GM12878 (cell line): ENCODE measurements around the gene LZTFL1. TPM values are rescaled to one million over a fixed set of nuclear protein-coding genes. Genes with fewer than 3 reads are reported as not detected.

ENCODE experiments used
- ATAC-seq: fragments of 200-7000 bp; cut with Tn5 transposase; 3 replicates; pipeline ENCODE4 v1.9.1; 2020; ENCODE audit warnings: mild to moderate bottlenecking, moderate library complexity
- BruUV-seq: library from RNA; stranded (reverse); fragments of 400-500 nt; replicated peaks from 2 replicates; lab custom pipeline; 2021; lab: Mats Ljungman, UMichigan
- CTCF ChIA-PET: fragments of 300-600 bp; sonication (Branson Sonifier 250); formaldehyde crosslinking; extraction: SDS; loops from one replicate; lab custom pipeline; 2021; ENCODE audit warnings: inconsistent platforms; lab: Yijun Ruan, JAX
- POLR2A ChIA-PET: fragments of 350-600 bp; formaldehyde crosslinking; extraction: SDS; loops from one replicate; lab custom pipeline; 2021; ENCODE audit warnings: inconsistent platforms; lab: Charles Lee
- RAD21 ChIA-PET: fragments of 300-600 bp; sonication (Branson Sonifier 250); formaldehyde crosslinking; loops from one replicate; lab custom pipeline; 2023; ENCODE audit warnings: antibody characterized with exemption; ENCODE audit not compliant: unreplicated experiment; lab: Charles Lee
- SMC1A ChIA-PET: fragments of 300-600 bp; sonication (Branson Sonifier 250); formaldehyde crosslinking; loops from one replicate; lab custom pipeline; 2023; ENCODE audit not compliant: unreplicated experiment, uncharacterized antibody; lab: Charles Lee
- DNase-seq: peaks from one replicate; pipeline ENCODE4 v3.0.0-alpha.2; 2011; ENCODE audit warnings: low read depth, low spot score
- FAIRE-seq: peaks from 3 replicates; lab custom pipeline; 2011; peaks lifted over from hg19 to GRCh38; lab: Jason Lieb, UNC
- H2AFZ ChIP-seq: 2 replicates; pipeline ENCODE4 v1.6.0; 2011; ENCODE audit warnings: low read depth, low read length, control low read depth; ENCODE audit not compliant: control insufficient read depth
- H3K27ac ChIP-seq: 2 replicates; pipeline ENCODE4 v1.5.1; 2011; ENCODE audit warnings: control low read depth; ENCODE audit not compliant: control insufficient read depth, insufficient read depth
- H3K27me3 ChIP-seq, 2 experiments: replicated peaks in 1 of 2; 2 replicates each; pipeline versions ENCODE4 v1.6.0 to v1.6.1; 2011; ENCODE audit warnings: low read length in 1 of 2; ENCODE audit not compliant: control insufficient read depth in 2 of 2, insufficient read depth in 2 of 2
- H3K36me3 ChIP-seq, 2 experiments: 2 replicates each; pipeline ENCODE4 v1.5.1; 2011; ENCODE audit warnings: low read length in 1 of 2; ENCODE audit not compliant: control insufficient read depth in 2 of 2, insufficient read depth in 2 of 2
- H3K4me1 ChIP-seq: 2 replicates; pipeline ENCODE4 v1.6.1; 2011; ENCODE audit warnings: mild to moderate bottlenecking, low read length, moderate library complexity, mixed read lengths; ENCODE audit not compliant: control insufficient read depth, insufficient read depth
- H3K4me2 ChIP-seq: 2 replicates; pipeline ENCODE4 v1.6.0; 2011; ENCODE audit warnings: control low read depth; ENCODE audit not compliant: control insufficient read depth, insufficient read depth
- H3K4me3 ChIP-seq: fragments of 200-600 bp; sonication (generic); 2 replicates; pipeline ENCODE4 v1.5.1; 2016
- H3K79me2 ChIP-seq: 2 replicates; pipeline ENCODE4 v1.6.0; 2011; ENCODE audit warnings: low read length; ENCODE audit not compliant: control insufficient read depth, insufficient read depth
- H3K9ac ChIP-seq: 2 replicates; pipeline ENCODE4 v1.8.0; 2011; ENCODE audit warnings: low read length, control low read depth, mixed read lengths; ENCODE audit not compliant: control insufficient read depth, insufficient read depth
- H3K9me3 ChIP-seq: replicated peaks from 3 replicates; pipeline ENCODE4 v1.5.1; 2011; ENCODE audit warnings: mild to moderate bottlenecking, low read length; ENCODE audit not compliant: control insufficient read depth, insufficient read depth
- H4K20me1 ChIP-seq: 2 replicates; pipeline ENCODE4 v1.6.0; 2011; ENCODE audit not compliant: control insufficient read depth, insufficient read depth
- ATF2 ChIP-seq: IDR thresholded peaks from 2 replicates; pipeline ENCODE4 v1.6.1; 2012; ENCODE audit warnings: low read length, inconsistent platforms
- BHLHE40 ChIP-seq, 2 experiments: fragments of 450-650 bp in 1 of 2; IDR thresholded peaks; 2 replicates each; pipeline ENCODE4 v1.6.1; 2011 to 2017; ENCODE audit warnings: low read depth in 2 of 2, borderline replicate concordance in 1 of 2, improper control_type of control experiment in 1 of 2, low read length in 1 of 2, mild to moderate bottlenecking in 1 of 2
- CBX3 ChIP-seq: fragments of 200-600 bp; sonication (generic); IDR thresholded peaks from 2 replicates; pipeline ENCODE4 v1.6.1; 2016; ENCODE audit warnings: low read depth, borderline replicate concordance
- CHD1 ChIP-seq: IDR thresholded peaks from 2 replicates; pipeline ENCODE4 v1.6.1; 2012; ENCODE audit warnings: low read depth, low read length, improper control_type of control experiment
- CHD4 ChIP-seq: fragments of 200-600 bp; sonication (generic); IDR thresholded peaks from 2 replicates; pipeline ENCODE4 v1.6.1; 2016; ENCODE audit warnings: mild to moderate bottlenecking
- IRF3 ChIP-seq: fragments of 450-650 bp; IDR thresholded peaks from 2 replicates; pipeline ENCODE4 v1.6.1; 2014; ENCODE audit warnings: mild to moderate bottlenecking
- RAD51 ChIP-seq: fragments of 450-650 bp; IDR thresholded peaks from 2 replicates; pipeline ENCODE4 v1.6.1; 2016; ENCODE audit warnings: moderate library complexity, mild to moderate bottlenecking, inconsistent platforms
- RCOR1 ChIP-seq: conservative IDR thresholded peaks from 2 replicates; pipeline ENCODE4 v1.6.1; 2012; ENCODE audit warnings: low read depth, low read length, improper control_type of control experiment
- REST ChIP-seq: IDR thresholded peaks from 2 replicates; pipeline ENCODE4 v1.6.1; 2012; ENCODE audit warnings: mild to moderate bottlenecking, low read depth, low read length
- RFX5 ChIP-seq: IDR thresholded peaks from 2 replicates; pipeline ENCODE4 v1.6.1; 2011; ENCODE audit warnings: low read depth, low read length, improper control_type of control experiment
- SMAD1 ChIP-seq: fragments of 450-650 bp; IDR thresholded peaks from 2 replicates; pipeline ENCODE4 v1.6.1; 2018; ENCODE audit warnings: mild to moderate bottlenecking, low read depth; ENCODE audit not compliant: partially characterized antibody
- SMARCA5 ChIP-seq: fragments of 450-650 bp; IDR thresholded peaks from 2 replicates; pipeline ENCODE4 v1.6.1; 2017; ENCODE audit warnings: mild to moderate bottlenecking
- SPI1 ChIP-seq: IDR thresholded peaks from 2 replicates; pipeline ENCODE4 v1.6.1; 2011; ENCODE audit warnings: low read depth, mild to moderate bottlenecking, low read length, moderate library complexity, borderline replicate concordance; ENCODE audit not compliant: insufficient read depth
- SREBF1 ChIP-seq: IDR thresholded peaks from 2 replicates; pipeline ENCODE4 v1.6.1; 2012; ENCODE audit warnings: mild to moderate bottlenecking, low read length
- STAT1 ChIP-seq: fragments of 450-650 bp; conservative IDR thresholded peaks from 2 replicates; pipeline ENCODE4 v1.6.1; 2014; ENCODE audit warnings: antibody characterized with exemption, mild to moderate bottlenecking
- STAT3 ChIP-seq: IDR thresholded peaks from 2 replicates; pipeline ENCODE4 v1.6.1; 2011; ENCODE audit warnings: low read depth, low read length, improper control_type of control experiment
- YBX1 ChIP-seq: fragments of 450-650 bp; IDR thresholded peaks from 2 replicates; pipeline ENCODE4 v1.6.1; 2016; ENCODE audit warnings: antibody characterized with exemption
- ZNF207 ChIP-seq: fragments of 450-650 bp; IDR thresholded peaks from 2 replicates; pipeline ENCODE4 v1.6.1; 2014; ENCODE audit warnings: antibody characterized with exemption, mild to moderate bottlenecking, borderline replicate concordance
- ZNF217 ChIP-seq: fragments of 450-650 bp; IDR thresholded peaks from 2 replicates; pipeline ENCODE4 v1.6.1; 2017; ENCODE audit warnings: antibody characterized with exemption, mild to moderate bottlenecking
- ZSCAN29 ChIP-seq: fragments of 450-650 bp; IDR thresholded peaks from 2 replicates; pipeline ENCODE4 v1.6.1; 2017; ENCODE audit warnings: mild to moderate bottlenecking, moderate library complexity
- in situ Hi-C: fragments of 300-500 bp; cut with MboI; formaldehyde crosslinking; loops from 9 replicates; pipeline ENCODE4 v1.14.3; 2018; ENCODE audit warnings: mixed read lengths
- intact Hi-C: fragments of 100-400 bp; cut with micrococcal nuclease; formaldehyde crosslinking; loops from one replicate; pipeline ENCODE4 v1.14.2; 2022; ENCODE audit not compliant: unreplicated experiment
- polyA plus RNA-seq, 11 experiments: library from polyadenylated mRNA; depleted of rRNA in 4 of 11; unstranded in 6 of 11; stranded (reverse) in 5 of 11; fragments of >200 nt; fragmentation: Nextera tagmentation in 4 of 11; fragmentation: Illumina TruSeq in 1 of 11; extraction: Ambion mirVana in 4 of 11; extraction: Trizol in 1 of 11; gene quantifications; 1 replicate in 1 of 11; 2 replicates in 10 of 11; pipeline versions ENCODE4 v1.2.1 to v1.2.3, GENCODE V29; 2011 to 2016; ENCODE audit warnings: inconsistent platforms in 2 of 11, missing spikeins in 2 of 11, low read depth in 1 of 11
- total RNA-seq, 4 experiments: library from RNA; depleted of rRNA in 3 of 4; stranded (reverse); fragments of >200 nt in 3 of 4; fragmentation: Illumina TruSeq in 1 of 4; extraction: Trizol in 1 of 4; gene quantifications; 2 replicates each; pipeline versions ENCODE4 v1.2.1 to v1.2.3, GENCODE V29; 2013 to 2021

Gene LZTFL1
- total and polyA plus RNA-seq, 10 of the 15 experiments (the other 5 are each of a cell fraction or from before 2014, with no cell fraction given) = 9.8 to 74.1 (median 11.9) TPM

DNA sequence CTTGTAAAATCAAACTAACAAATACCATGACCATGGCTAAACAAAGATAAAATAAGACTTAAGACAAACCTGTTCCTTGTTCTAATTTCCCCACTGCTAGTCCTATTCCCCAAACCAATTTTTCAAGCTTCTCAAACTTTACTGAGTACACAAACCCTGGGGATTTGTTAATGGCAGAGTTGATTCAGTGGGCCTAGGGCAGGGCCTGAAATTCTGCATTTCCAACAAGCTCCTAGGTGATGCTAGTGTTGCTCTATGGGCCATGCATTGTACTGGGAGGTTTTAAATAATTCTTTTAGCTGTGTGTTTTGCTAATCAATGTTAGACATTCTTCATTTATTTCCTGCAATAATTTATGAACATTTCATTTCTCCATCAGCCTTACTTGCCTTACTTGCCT is 31.1 kb upstream of the LZTFL1 start:
- SMC1A ChIA-PET = interaction anchor here (0.7 to 11.4 kb wide), 8 partner anchors 10 to 845 kb away, joined by 3 to 199 read pairs (median 8); partner anchors contain the start of genes CCR9 and LZTFL1
- FAIRE-seq (peak; percentile 23), DNase-seq (no peak), ATAC-seq (no peak)
- Histone ChIP-seq H3K4me3 (no peak overlapping the region), H3K36me3 (no peaks in the 10 kb centered on the region), H4K20me1 (no peaks in the 10 kb centered on the region), H3K4me2 (no peak overlapping the region), H2AFZ (no peak overlapping the region), H3K27me3 (no peaks in the 10 kb centered on the region; a peak in 1 of 4 replicates), H3K27ac (peak overlapping the region; percentile 10; the same call in 1 of the 2 replicates), H3K4me1 (peaks cover 29% of the 10 kb centered on the region), H3K9me3 (peaks cover 1% of the 10 kb centered on the region; the same call in 1 of the 3 replicates), H3K9ac (no peak overlapping the region), H3K79me2 (no peaks in the 10 kb centered on the region)
- intact Hi-C loops (no loop called here), in situ Hi-C loops (no loop called here)
- no peak for TF ChIP-seq CBX3
- TF ChIP-seq CHD1 = no peak
- no peak for TF ChIP-seq YBX1
- TF ChIP-seq SMARCA5 = no peak
- no peak for TF ChIP-seq SREBF1
- no peak for TF ChIP-seq STAT3
- no peak for TF ChIP-seq STAT1
- TF ChIP-seq SPI1 = no peak
- no peak for TF ChIP-seq RCOR1
- no peak for TF ChIP-seq ZNF217
- TF ChIP-seq ZSCAN29 = no peak
- TF ChIP-seq RFX5 = no peak
- TF ChIP-seq ATF2 = no peak
- TF ChIP-seq RAD51 = no peak
- TF ChIP-seq SMAD1 = no peak
- TF ChIP-seq BHLHE40 (IDR thresholded peaks at IDR 0.05; ENCODE audit: borderline replicate concordance in 1 of 2, low read depth in 2 of 2, low read length in 1 of 2) = no peak
- no peak for TF ChIP-seq CHD4
- TF ChIP-seq IRF3 = no peak
- TF ChIP-seq ZNF207 = no peak
- no peak for TF ChIP-seq REST
- CTCF ChIA-PET = interaction anchor here (1.2 kb wide), 1 partner anchor 14 kb away, joined by 5 read pairs; no protein-coding TSS in a partner anchor
- no TSS peak for BruUV-seq
- POLR2A ChIA-PET = interaction anchor here (0.8 to 5.7 kb wide), 5 partner anchors 8 to 41 kb away, joined by 3 to 32 read pairs (median 4); no protein-coding TSS in a partner anchor
- RAD21 ChIA-PET = interaction anchor here (1.0 to 6.9 kb wide), 7 partner anchors 8 to 111 kb away, joined by 3 to 58 read pairs (median 4); no protein-coding TSS in a partner anchor
